GM12878 (cell line): Measurements from ENCODE around the gene DNAAF5. TPM values are rescaled to one million over a fixed set of nuclear protein-coding genes. Genes with fewer than 3 reads are reported as not detected.

ENCODE experiments used
- ATAC-seq: fragments of 200-7000 bp; cut with Tn5 transposase; 3 replicates; pipeline ENCODE4 v1.9.1; 2020; ENCODE audit warnings: mild to moderate bottlenecking, moderate library complexity
- BruUV-seq: library from RNA; stranded (reverse); fragments of 400-500 nt; replicated peaks from 2 replicates; lab custom pipeline; 2021; lab: Mats Ljungman, UMichigan
- CTCF ChIA-PET: fragments of 300-600 bp; sonication (Branson Sonifier 250); formaldehyde crosslinking; extraction: SDS; loops from one replicate; lab custom pipeline; 2021; ENCODE audit warnings: inconsistent platforms; lab: Yijun Ruan, JAX
- POLR2A ChIA-PET: fragments of 350-600 bp; formaldehyde crosslinking; extraction: SDS; loops from one replicate; lab custom pipeline; 2021; ENCODE audit warnings: inconsistent platforms; lab: Charles Lee
- RAD21 ChIA-PET: fragments of 300-600 bp; sonication (Branson Sonifier 250); formaldehyde crosslinking; loops from one replicate; lab custom pipeline; 2023; ENCODE audit warnings: antibody characterized with exemption; ENCODE audit not compliant: unreplicated experiment; lab: Charles Lee
- SMC1A ChIA-PET: fragments of 300-600 bp; sonication (Branson Sonifier 250); formaldehyde crosslinking; loops from one replicate; lab custom pipeline; 2023; ENCODE audit not compliant: unreplicated experiment, uncharacterized antibody; lab: Charles Lee
- DNase-seq: peaks from one replicate; pipeline ENCODE4 v3.0.0-alpha.2; 2011; ENCODE audit warnings: low read depth, low spot score
- FAIRE-seq: peaks from 3 replicates; lab custom pipeline; 2011; peaks lifted over from hg19 to GRCh38; lab: Jason Lieb, UNC
- H2AFZ ChIP-seq: 2 replicates; pipeline ENCODE4 v1.6.0; 2011; ENCODE audit warnings: low read depth, low read length, control low read depth; ENCODE audit not compliant: control insufficient read depth
- H3K27ac ChIP-seq: 2 replicates; pipeline ENCODE4 v1.5.1; 2011; ENCODE audit warnings: control low read depth; ENCODE audit not compliant: control insufficient read depth, insufficient read depth
- H3K27me3 ChIP-seq, 2 experiments: replicated peaks in 1 of 2; 2 replicates each; pipeline versions ENCODE4 v1.6.0 to v1.6.1; 2011; ENCODE audit warnings: low read length in 1 of 2; ENCODE audit not compliant: control insufficient read depth in 2 of 2, insufficient read depth in 2 of 2
- H3K36me3 ChIP-seq, 2 experiments: 2 replicates each; pipeline ENCODE4 v1.5.1; 2011; ENCODE audit warnings: low read length in 1 of 2; ENCODE audit not compliant: control insufficient read depth in 2 of 2, insufficient read depth in 2 of 2
- H3K4me1 ChIP-seq: 2 replicates; pipeline ENCODE4 v1.6.1; 2011; ENCODE audit warnings: mild to moderate bottlenecking, low read length, moderate library complexity, mixed read lengths; ENCODE audit not compliant: control insufficient read depth, insufficient read depth
- H3K4me2 ChIP-seq: 2 replicates; pipeline ENCODE4 v1.6.0; 2011; ENCODE audit warnings: control low read depth; ENCODE audit not compliant: control insufficient read depth, insufficient read depth
- H3K4me3 ChIP-seq: fragments of 200-600 bp; sonication (generic); 2 replicates; pipeline ENCODE4 v1.5.1; 2016
- H3K79me2 ChIP-seq: 2 replicates; pipeline ENCODE4 v1.6.0; 2011; ENCODE audit warnings: low read length; ENCODE audit not compliant: control insufficient read depth, insufficient read depth
- H3K9ac ChIP-seq: 2 replicates; pipeline ENCODE4 v1.8.0; 2011; ENCODE audit warnings: low read length, control low read depth, mixed read lengths; ENCODE audit not compliant: control insufficient read depth, insufficient read depth
- H3K9me3 ChIP-seq: replicated peaks from 3 replicates; pipeline ENCODE4 v1.5.1; 2011; ENCODE audit warnings: mild to moderate bottlenecking, low read length; ENCODE audit not compliant: control insufficient read depth, insufficient read depth
- H4K20me1 ChIP-seq: 2 replicates; pipeline ENCODE4 v1.6.0; 2011; ENCODE audit not compliant: control insufficient read depth, insufficient read depth
- CHD1 ChIP-seq: IDR thresholded peaks from 2 replicates; pipeline ENCODE4 v1.6.1; 2012; ENCODE audit warnings: low read depth, low read length, improper control_type of control experiment
- CREM ChIP-seq: IDR thresholded peaks from 2 replicates; pipeline ENCODE4 v1.6.1; 2014; ENCODE audit warnings: antibody characterized with exemption, low read depth
- FOXM1 ChIP-seq: IDR thresholded peaks from 2 replicates; pipeline ENCODE4 v1.6.1; 2012; ENCODE audit warnings: low read depth, mild to moderate bottlenecking, inconsistent platforms, low read length, moderate library complexity
- HDAC2 ChIP-seq: fragments of 200-600 bp; sonication (generic); IDR thresholded peaks from 2 replicates; pipeline ENCODE4 v1.6.1; 2017
- MEF2B ChIP-seq: fragments of 450-650 bp; IDR thresholded peaks from 2 replicates; pipeline ENCODE4 v1.6.1; 2018; ENCODE audit warnings: mild to moderate bottlenecking, moderate library complexity; ENCODE audit not compliant: partially characterized antibody, poor library complexity, severe bottlenecking
- MTA3 ChIP-seq: IDR thresholded peaks from 2 replicates; pipeline ENCODE4 v1.6.1; 2012; ENCODE audit warnings: low read length, inconsistent platforms, borderline replicate concordance
- SMC3 ChIP-seq: IDR thresholded peaks from 2 replicates; pipeline ENCODE4 v1.6.1; 2011; ENCODE audit warnings: low read length, improper control_type of control experiment, borderline replicate concordance
- SP1 ChIP-seq: IDR thresholded peaks from one replicate; pipeline ENCODE4 v1.6.1; 2011; ENCODE audit warnings: low read depth, low read length
- TCF7 ChIP-seq: IDR thresholded peaks from 2 replicates; pipeline ENCODE4 v1.6.1; 2014; ENCODE audit warnings: antibody characterized with exemption, borderline replicate concordance
- ZNF384 ChIP-seq: IDR thresholded peaks from 2 replicates; pipeline ENCODE4 v1.6.1; 2012; ENCODE audit warnings: low read depth, mild to moderate bottlenecking, low read length, improper control_type of control experiment, borderline replicate concordance
- WGBS: methylation state at CpG from one replicate; pipeline ENCODE4 v1.1.6; 2016; ENCODE audit warnings: low lambda C conversion rate; ENCODE audit not compliant: insufficient replicate concordance, insufficient coverage; ENCODE audit errors: missing lambda C conversion rate; 5-methylcytosine and 5-hydroxymethylcytosine counted together
- in situ Hi-C: fragments of 300-500 bp; cut with MboI; formaldehyde crosslinking; loops from 9 replicates; pipeline ENCODE4 v1.14.3; 2018; ENCODE audit warnings: mixed read lengths
- intact Hi-C: fragments of 100-400 bp; cut with micrococcal nuclease; formaldehyde crosslinking; loops from one replicate; pipeline ENCODE4 v1.14.2; 2022; ENCODE audit not compliant: unreplicated experiment
- polyA plus RNA-seq, 11 experiments: library from polyadenylated mRNA; depleted of rRNA in 4 of 11; unstranded in 6 of 11; stranded (reverse) in 5 of 11; fragments of >200 nt; fragmentation: Nextera tagmentation in 4 of 11; fragmentation: Illumina TruSeq in 1 of 11; extraction: Ambion mirVana in 4 of 11; extraction: Trizol in 1 of 11; gene quantifications; 1 replicate in 1 of 11; 2 replicates in 10 of 11; pipeline versions ENCODE4 v1.2.1 to v1.2.3, GENCODE V29; 2011 to 2016; ENCODE audit warnings: inconsistent platforms in 2 of 11, missing spikeins in 2 of 11, low read depth in 1 of 11
- total RNA-seq, 4 experiments: library from RNA; depleted of rRNA in 3 of 4; stranded (reverse); fragments of >200 nt in 3 of 4; fragmentation: Illumina TruSeq in 1 of 4; extraction: Trizol in 1 of 4; gene quantifications; 2 replicates each; pipeline versions ENCODE4 v1.2.1 to v1.2.3, GENCODE V29; 2013 to 2021
- TF ChIP-seq, protein P1 (sequence below): IDR thresholded peaks from 2 replicates; pipeline ENCODE4 v1.6.1; 2012; ENCODE audit warnings: low read depth, low read length, improper control_type of control experiment
- TF ChIP-seq, protein P2 (sequence below), 3 experiments: IDR thresholded peaks in 2 of 3; conservative IDR thresholded peaks in 1 of 3; 2 replicates each; pipeline ENCODE4 v1.5.1; 2011; ENCODE audit warnings: low read depth in 3 of 3, low read length in 3 of 3, mild to moderate bottlenecking in 3 of 3, control low read depth in 2 of 3, moderate library complexity in 2 of 3, inconsistent platforms in 1 of 3, mixed read lengths in 1 of 3; ENCODE audit not compliant: control insufficient read depth in 2 of 3, insufficient read depth in 1 of 3; ENCODE audit errors: extremely low read depth in 1 of 3
- TF ChIP-seq, protein P3 (sequence below): fragments of 450-650 bp; conservative IDR thresholded peaks from 2 replicates; pipeline ENCODE4 v1.6.1; 2017; ENCODE audit warnings: mild to moderate bottlenecking, moderate library complexity

DNAAF5 gene
- total and polyA plus RNA-seq, 10 of the 15 experiments (the other 5 are each of a cell fraction or from before 2014, with no cell fraction given) = 1.8 to 38.3 (median 9.2) TPM

DNA sequence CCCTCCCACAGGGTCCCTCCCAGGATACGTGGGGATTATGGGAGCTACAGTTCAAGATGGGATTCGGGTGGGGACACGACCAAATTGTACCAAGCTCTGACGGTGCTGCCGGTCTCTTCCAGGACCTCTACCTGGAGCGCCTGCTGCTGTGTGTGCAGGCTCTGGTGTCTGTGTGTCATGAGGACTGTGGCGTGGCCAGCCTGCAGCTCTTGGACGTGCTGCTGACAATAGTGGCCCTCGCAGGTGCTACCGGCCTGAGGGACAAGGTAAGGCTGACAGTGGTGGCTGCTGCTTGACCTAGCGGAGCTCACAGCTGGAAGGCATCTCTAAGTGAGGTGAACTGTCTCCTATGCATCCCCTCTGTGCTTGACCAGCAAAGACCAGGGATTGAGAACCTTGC lies 35.1 kb downstream of the DNAAF5 start:
- in situ Hi-C loops = no loop called here
- intact Hi-C loops = no loop called here
- H3K27me3 ChIP-seq = no peaks in the 10 kb centered on the region
- RAD21 ChIA-PET = no interaction called here
- no peak overlapping the region for H2AFZ ChIP-seq
- H3K9ac ChIP-seq = no peak overlapping the region
- ATAC-seq (no peak), DNase-seq (no peak), FAIRE-seq (no peak)
- no peaks in the 10 kb centered on the region for H3K9me3 ChIP-seq
- CTCF ChIA-PET = no interaction called here
- POLR2A ChIA-PET = no interaction called here
- no peaks in the 10 kb centered on the region for H4K20me1 ChIP-seq
- no peaks in the 10 kb centered on the region for H3K79me2 ChIP-seq
- BruUV-seq = no TSS peak
- H3K4me3 ChIP-seq = no peak overlapping the region
- TF ChIP-seq, protein P1, sequence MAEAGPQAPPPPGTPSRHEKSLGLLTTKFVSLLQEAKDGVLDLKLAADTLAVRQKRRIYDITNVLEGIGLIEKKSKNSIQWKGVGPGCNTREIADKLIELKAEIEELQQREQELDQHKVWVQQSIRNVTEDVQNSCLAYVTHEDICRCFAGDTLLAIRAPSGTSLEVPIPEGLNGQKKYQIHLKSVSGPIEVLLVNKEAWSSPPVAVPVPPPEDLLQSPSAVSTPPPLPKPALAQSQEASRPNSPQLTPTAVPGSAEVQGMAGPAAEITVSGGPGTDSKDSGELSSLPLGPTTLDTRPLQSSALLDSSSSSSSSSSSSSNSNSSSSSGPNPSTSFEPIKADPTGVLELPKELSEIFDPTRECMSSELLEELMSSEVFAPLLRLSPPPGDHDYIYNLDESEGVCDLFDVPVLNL = no peak
- TF ChIP-seq, protein P2, sequence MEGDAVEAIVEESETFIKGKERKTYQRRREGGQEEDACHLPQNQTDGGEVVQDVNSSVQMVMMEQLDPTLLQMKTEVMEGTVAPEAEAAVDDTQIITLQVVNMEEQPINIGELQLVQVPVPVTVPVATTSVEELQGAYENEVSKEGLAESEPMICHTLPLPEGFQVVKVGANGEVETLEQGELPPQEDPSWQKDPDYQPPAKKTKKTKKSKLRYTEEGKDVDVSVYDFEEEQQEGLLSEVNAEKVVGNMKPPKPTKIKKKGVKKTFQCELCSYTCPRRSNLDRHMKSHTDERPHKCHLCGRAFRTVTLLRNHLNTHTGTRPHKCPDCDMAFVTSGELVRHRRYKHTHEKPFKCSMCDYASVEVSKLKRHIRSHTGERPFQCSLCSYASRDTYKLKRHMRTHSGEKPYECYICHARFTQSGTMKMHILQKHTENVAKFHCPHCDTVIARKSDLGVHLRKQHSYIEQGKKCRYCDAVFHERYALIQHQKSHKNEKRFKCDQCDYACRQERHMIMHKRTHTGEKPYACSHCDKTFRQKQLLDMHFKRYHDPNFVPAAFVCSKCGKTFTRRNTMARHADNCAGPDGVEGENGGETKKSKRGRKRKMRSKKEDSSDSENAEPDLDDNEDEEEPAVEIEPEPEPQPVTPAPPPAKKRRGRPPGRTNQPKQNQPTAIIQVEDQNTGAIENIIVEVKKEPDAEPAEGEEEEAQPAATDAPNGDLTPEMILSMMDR (IDR thresholded peaks at IDR 0.05 in 2 of 3, conservative IDR thresholded peaks at IDR 0.05 in 1 of 3; ENCODE audit: control insufficient read depth in 2 of 3, extremely low read depth in 1 of 3, insufficient read depth in 1 of 3, low read depth in 3 of 3, low read length in 3 of 3) = no peak
- no peak for TF ChIP-seq SMC3
- no peak for TF ChIP-seq FOXM1
- TF ChIP-seq SP1 = no peak
- TF ChIP-seq, protein P3, sequence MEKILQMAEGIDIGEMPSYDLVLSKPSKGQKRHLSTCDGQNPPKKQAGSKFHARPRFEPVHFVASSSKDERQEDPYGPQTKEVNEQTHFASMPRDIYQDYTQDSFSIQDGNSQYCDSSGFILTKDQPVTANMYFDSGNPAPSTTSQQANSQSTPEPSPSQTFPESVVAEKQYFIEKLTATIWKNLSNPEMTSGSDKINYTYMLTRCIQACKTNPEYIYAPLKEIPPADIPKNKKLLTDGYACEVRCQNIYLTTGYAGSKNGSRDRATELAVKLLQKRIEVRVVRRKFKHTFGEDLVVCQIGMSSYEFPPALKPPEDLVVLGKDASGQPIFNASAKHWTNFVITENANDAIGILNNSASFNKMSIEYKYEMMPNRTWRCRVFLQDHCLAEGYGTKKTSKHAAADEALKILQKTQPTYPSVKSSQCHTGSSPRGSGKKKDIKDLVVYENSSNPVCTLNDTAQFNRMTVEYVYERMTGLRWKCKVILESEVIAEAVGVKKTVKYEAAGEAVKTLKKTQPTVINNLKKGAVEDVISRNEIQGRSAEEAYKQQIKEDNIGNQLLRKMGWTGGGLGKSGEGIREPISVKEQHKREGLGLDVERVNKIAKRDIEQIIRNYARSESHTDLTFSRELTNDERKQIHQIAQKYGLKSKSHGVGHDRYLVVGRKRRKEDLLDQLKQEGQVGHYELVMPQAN = no peak
- TF ChIP-seq ZNF384 = no peak
- no peak for TF ChIP-seq MEF2B
- TF ChIP-seq MTA3 = no peak
- no peak for TF ChIP-seq CHD1
- TF ChIP-seq HDAC2 = no peak
- no peak for TF ChIP-seq CREM
- no peak for TF ChIP-seq TCF7
- 95% methylated on average over 10 of the region's 11 CpGs for WGBS
- H3K4me2 ChIP-seq = no peak overlapping the region
- no peaks in the 10 kb centered on the region for H3K4me1 ChIP-seq
- SMC1A ChIA-PET = no interaction called here
- no peak overlapping the region for H3K27ac ChIP-seq
- peaks cover 12 to 32% of the 10 kb centered on the region in 2 experiments; a peak in 3 of 4 replicates for H3K36me3 ChIP-seq
